IMR-90 (cell line): ENCODE data around the gene MAN2A2. TPM values are rescaled to one million over a fixed set of nuclear protein-coding genes. Genes with fewer than 3 reads are reported as not detected.

Source experiments
- ATAC-seq: fragments of 200-7000 bp; cut with Tn5 transposase; 2 replicates; pipeline ENCODE4 v1.9.1; 2020; ENCODE audit warnings: low read depth, mild to moderate bottlenecking, moderate library complexity
- BruUV-seq: library from RNA; stranded (reverse); fragments of 400-500 nt; replicated peaks from 2 replicates; lab custom pipeline; 2021; lab: Mats Ljungman, UMichigan
- CTCF ChIA-PET: fragments of 300-600 bp; formaldehyde crosslinking; extraction: SDS; loops from one replicate; lab custom pipeline; 2021; ENCODE audit warnings: antibody characterized with exemption; lab: Yijun Ruan, JAX
- POLR2A ChIA-PET: fragments of 300-600 bp; sonication (Branson Sonifier 250); formaldehyde crosslinking; loops from one replicate; lab custom pipeline; 2022; ENCODE audit warnings: antibody characterized with exemption; ENCODE audit not compliant: unreplicated experiment; lab: Charles Lee
- DNase-seq: peaks from one replicate; pipeline ENCODE4 v3.0.0; 2013
- H2AFZ ChIP-seq: replicated peaks from 2 replicates; pipeline ENCODE3; 2013; ENCODE audit warnings: low read length, mild to moderate bottlenecking; ENCODE audit not compliant: poor library complexity
- H2AK5ac ChIP-seq: 2 replicates; pipeline ENCODE4 v1.6.1; 2013; ENCODE audit warnings: low read depth, low read length, inconsistent platforms
- H2AK9ac ChIP-seq: replicated peaks from 2 replicates; pipeline ENCODE3; 2013; ENCODE audit warnings: mild to moderate bottlenecking, low read depth, low read length, moderate library complexity; ENCODE audit not compliant: poor library complexity
- H2BK120ac ChIP-seq: 2 replicates; pipeline ENCODE4 v1.6.1; 2013; ENCODE audit warnings: low read depth, low read length, inconsistent platforms
- H2BK15ac ChIP-seq: 3 replicates; pipeline ENCODE4 v1.6.1; 2013; ENCODE audit warnings: low read depth, low read length, inconsistent platforms
- H2BK20ac ChIP-seq: 2 replicates; pipeline ENCODE4 v1.6.1; 2013; ENCODE audit warnings: low read depth, mild to moderate bottlenecking, inconsistent platforms, low read length, moderate library complexity
- H2BK5ac ChIP-seq: 2 replicates; pipeline ENCODE4 v1.6.1; 2013; ENCODE audit warnings: mild to moderate bottlenecking, low read depth, low read length, inconsistent platforms; ENCODE audit not compliant: poor library complexity, severe bottlenecking
- H3K14ac ChIP-seq: replicated peaks from 2 replicates; pipeline ENCODE4 v1.6.1; 2013; ENCODE audit warnings: low read depth, low read length, inconsistent platforms
- H3K18ac ChIP-seq: 2 replicates; pipeline ENCODE4 v1.6.1; 2013; ENCODE audit warnings: low read depth, low read length, control low read depth
- H3K23ac ChIP-seq: 2 replicates; pipeline ENCODE4 v1.6.1; 2013; ENCODE audit warnings: low read depth, low read length, inconsistent platforms
- H3K27ac ChIP-seq: 2 replicates; pipeline ENCODE4 v1.5.1; 2013; ENCODE audit warnings: mild to moderate bottlenecking, control low read depth, low read length; ENCODE audit not compliant: insufficient read depth
- H3K27me3 ChIP-seq: 2 replicates; pipeline ENCODE4 v1.6.1; 2013; ENCODE audit warnings: low read length; ENCODE audit not compliant: control insufficient read depth, insufficient read depth
- H3K36me3 ChIP-seq: 2 replicates; pipeline ENCODE4 v1.6.1; 2013; ENCODE audit warnings: low read length, mixed read lengths; ENCODE audit not compliant: control insufficient read depth, insufficient read depth
- H3K4ac ChIP-seq: 2 replicates; pipeline ENCODE4 v1.6.1; 2013; ENCODE audit warnings: low read depth, low read length, inconsistent platforms
- H3K4me1 ChIP-seq: 2 replicates; pipeline ENCODE4 v1.6.1; 2013; ENCODE audit warnings: low read length, mixed read lengths; ENCODE audit not compliant: control insufficient read depth, insufficient read depth
- H3K4me2 ChIP-seq: 2 replicates; pipeline ENCODE4 v1.6.1; 2013; ENCODE audit warnings: low read depth, mild to moderate bottlenecking, control low read depth, low read length, moderate library complexity
- H3K4me3 ChIP-seq: 2 replicates; pipeline ENCODE4 v1.5.1; 2013; ENCODE audit warnings: low read depth, mild to moderate bottlenecking, control low read depth, low read length, moderate library complexity; ENCODE audit not compliant: insufficient read depth
- H3K56ac ChIP-seq: 2 replicates; pipeline ENCODE4 v1.6.1; 2013; ENCODE audit warnings: low read length, inconsistent platforms; ENCODE audit not compliant: insufficient read depth; ENCODE audit errors: extremely low read depth
- H3K79me1 ChIP-seq, 2 experiments: 2 replicates each; pipeline ENCODE4 v1.6.1; 2013; ENCODE audit warnings: low read length in 2 of 2, inconsistent platforms in 1 of 2, low read depth in 1 of 2
- H3K9ac ChIP-seq: 2 replicates; pipeline ENCODE4 v1.6.1; 2013; ENCODE audit warnings: low read depth, low read length, control low read depth
- H3K9me1 ChIP-seq: 2 replicates; pipeline ENCODE4 v1.6.1; 2013; ENCODE audit warnings: low read length, inconsistent platforms; ENCODE audit not compliant: insufficient read depth
- H3K9me3 ChIP-seq: 2 replicates; pipeline ENCODE4 v1.6.1; 2013; ENCODE audit warnings: low read length; ENCODE audit not compliant: control insufficient read depth, insufficient read depth
- H4K20me1 ChIP-seq: 2 replicates; pipeline ENCODE4 v1.6.1; 2013; ENCODE audit warnings: low read length, inconsistent platforms; ENCODE audit not compliant: insufficient read depth
- H4K5ac ChIP-seq: 2 replicates; pipeline ENCODE4 v1.6.1; 2013; ENCODE audit warnings: mild to moderate bottlenecking, low read depth, low read length, control low read depth
- H4K8ac ChIP-seq, 2 experiments: 2 replicates each; pipeline ENCODE4 v1.6.1; 2013; ENCODE audit warnings: low read depth in 2 of 2, low read length in 2 of 2, control low read depth in 1 of 2, inconsistent platforms in 1 of 2
- H4K91ac ChIP-seq: 2 replicates; pipeline ENCODE4 v1.6.1; 2013; ENCODE audit warnings: low read depth, low read length, inconsistent platforms; ENCODE audit not compliant: insufficient read depth
- CEBPB ChIP-seq: IDR thresholded peaks from 2 replicates; pipeline ENCODE4 v1.6.1; 2012; ENCODE audit warnings: low read depth, low read length, improper control_type of control experiment
- RCOR1 ChIP-seq: IDR thresholded peaks from 2 replicates; pipeline ENCODE4 v1.6.1; 2012; ENCODE audit warnings: mild to moderate bottlenecking, low read length, improper control_type of control experiment; ENCODE audit not compliant: insufficient replicate concordance
- RFX5 ChIP-seq: IDR thresholded peaks from 2 replicates; pipeline ENCODE4 v1.8.0; 2012; ENCODE audit warnings: low read depth, mild to moderate bottlenecking, low read length, moderate library complexity
- WGBS, 2 experiments: methylation state at CpG; one replicate each; pipeline versions ENCODE4 v1.1.5 to v1.1.7; 2013; ENCODE audit warnings: missing lambda C conversion rate in 2 of 2; ENCODE audit not compliant: insufficient read length in 1 of 2; ENCODE audit errors: extremely low coverage in 2 of 2; 5-methylcytosine and 5-hydroxymethylcytosine counted together
- dilution Hi-C: fragments of 300-500 bp; cut with HindIII; formaldehyde crosslinking; loops from one replicate; pipeline ENCODE4 v1.14.3; 2018; ENCODE audit warnings: low sequenced_read_pairs; ENCODE audit not compliant: unreplicated experiment
- in situ Hi-C: fragments of 300-500 bp; cut with MboI; formaldehyde crosslinking; loops from 3 replicates; pipeline ENCODE4 v1.14.3; 2019; ENCODE audit warnings: low sequenced_read_pairs, inconsistent platforms, mixed read lengths
- intact Hi-C: fragments of 100-400 bp; cut with micrococcal nuclease; formaldehyde crosslinking; loops from 2 replicates; pipeline ENCODE4 v1.10.0; 2022
- polyA plus RNA-seq, 3 experiments: library from polyadenylated mRNA; depleted of rRNA; stranded (reverse); fragments of >200 nt; gene quantifications; 2 replicates each; pipeline ENCODE4 v1.2.3, GENCODE V29; 2012; ENCODE audit warnings: low replicate concordance in 1 of 3
- total RNA-seq: library from RNA; depleted of rRNA; stranded (reverse); fragments of >200 nt; gene quantifications from 2 replicates; pipeline ENCODE4 v1.2.3, GENCODE V29; 2012

MAN2A2 gene
- total and polyA plus RNA-seq, 2 of the 4 experiments (the other 2 are of a cell fraction): 3.4 to 52.5 TPM

- no peak overlapping the region for H2AK5ac ChIP-seq
- intact Hi-C loops: no loop called here
- H2BK5ac ChIP-seq: no peak overlapping the region
- ATAC-seq: no peak
- no peak overlapping the region for H2AK9ac ChIP-seq
- no peak overlapping the region for H3K4me3 ChIP-seq
- no peaks in the 10 kb centered on the region for H3K27me3 ChIP-seq
- no peak overlapping the region for H4K91ac ChIP-seq
- H4K20me1 ChIP-seq: no peaks in the 10 kb centered on the region
- ChIA-PET POLR2A (interaction anchor here (0.6 kb wide), 1 partner anchor 17 kb away, joined by 6 read pairs; no protein-coding TSS in a partner anchor), CTCF (interaction anchor here (0.6 kb wide), 1 partner anchor 20 kb away, joined by 4 read pairs; no protein-coding TSS in a partner anchor)
- H3K4me1 ChIP-seq: peaks cover 10% of the 10 kb centered on the region; the same call in 1 of the 2 replicates
- in situ Hi-C loops: no loop called here
- no peak overlapping the region for H3K4ac ChIP-seq
- no peak overlapping the region for H2BK15ac ChIP-seq
- H3K4me2 ChIP-seq: no peak overlapping the region
- no peak overlapping the region for H3K9ac ChIP-seq
- no peak overlapping the region for H2BK120ac ChIP-seq
- H3K27ac ChIP-seq: no peak overlapping the region
- H3K36me3 ChIP-seq: peaks cover 27% of the 10 kb centered on the region
- H3K79me1 ChIP-seq: no peaks in the 10 kb centered on the region
- no peak for DNase-seq
- H4K8ac ChIP-seq: no peak overlapping the region
- no peak overlapping the region for H3K14ac ChIP-seq
- H3K23ac ChIP-seq: no peak overlapping the region
- BruUV-seq: no TSS peak
- no peak overlapping the region for H3K56ac ChIP-seq
- no peak overlapping the region for H2AFZ ChIP-seq
- no peak overlapping the region for H4K5ac ChIP-seq
- 94% methylated on average over 3 of the region's 6 CpGs; no CpG with 5 or more reads in 1 of the 2 experiments for WGBS, 2 experiments
- TF ChIP-seq RCOR1 (no peak), RFX5 (no peak), CEBPB (no peak)
- dilution Hi-C loops: no loop called here
- no peak overlapping the region for H3K18ac ChIP-seq
- H2BK20ac ChIP-seq: no peak overlapping the region
- H3K9me1 ChIP-seq: peaks cover 3% of the 10 kb centered on the region; the same call in 1 of the 2 replicates
- no peaks in the 10 kb centered on the region for H3K9me3 ChIP-seq
These were observed 15.7 kb downstream of the MAN2A2 start for GRCh38 chr15:90918835-90919234.
